ENCODE measurements around the gene SERPINB3.
"Not testable (repeated sequence)": the region's sequence is repeated elsewhere in the genome, so short reads cannot be mapped to it uniquely, and the experiment has no call there.

SERPINB3 gene

GRCh38 chr18:63646936-63647335 is 14.8 kb downstream of the SERPINB3 start:
- DNase-seq (ENCODE audit: low read depth, low spot score), result no peak

- DNase-seq (ENCODE audit: low read depth, low spot score), result not testable (repeated sequence)
Measured at GRCh38 chr18:63644694-63645093, 17.0 kb downstream of the SERPINB3 start.

DNA sequence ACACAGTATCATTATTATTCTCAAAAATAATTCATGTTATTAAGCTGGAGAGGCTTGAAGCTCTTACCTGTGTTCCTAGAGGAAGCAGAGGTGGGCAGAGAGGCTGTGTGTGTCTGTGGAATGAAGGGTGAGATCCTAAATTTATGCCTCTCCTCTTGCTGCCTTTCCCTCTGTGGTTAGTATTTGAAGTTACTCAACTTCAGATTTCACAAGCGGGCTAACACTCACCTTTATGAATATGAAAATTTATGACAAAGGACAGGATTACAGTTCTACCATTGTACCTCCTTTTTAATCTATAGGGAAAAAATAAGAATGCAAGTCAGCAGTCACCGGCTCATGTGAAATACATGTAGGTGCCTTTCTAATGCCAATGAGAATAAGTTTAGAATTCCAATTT is 17.6 kb downstream of the SERPINB3 start, which contains the start of gene SERPINB4:
TSS of gene SERPINB4 (minus strand) at position 115 of the 400 bp plus-strand sequence. CDS start 679 bp downstream, outside the sequence.
- not testable (repeated sequence) for DNase-seq (ENCODE audit: low read depth, low spot score)

DNA sequence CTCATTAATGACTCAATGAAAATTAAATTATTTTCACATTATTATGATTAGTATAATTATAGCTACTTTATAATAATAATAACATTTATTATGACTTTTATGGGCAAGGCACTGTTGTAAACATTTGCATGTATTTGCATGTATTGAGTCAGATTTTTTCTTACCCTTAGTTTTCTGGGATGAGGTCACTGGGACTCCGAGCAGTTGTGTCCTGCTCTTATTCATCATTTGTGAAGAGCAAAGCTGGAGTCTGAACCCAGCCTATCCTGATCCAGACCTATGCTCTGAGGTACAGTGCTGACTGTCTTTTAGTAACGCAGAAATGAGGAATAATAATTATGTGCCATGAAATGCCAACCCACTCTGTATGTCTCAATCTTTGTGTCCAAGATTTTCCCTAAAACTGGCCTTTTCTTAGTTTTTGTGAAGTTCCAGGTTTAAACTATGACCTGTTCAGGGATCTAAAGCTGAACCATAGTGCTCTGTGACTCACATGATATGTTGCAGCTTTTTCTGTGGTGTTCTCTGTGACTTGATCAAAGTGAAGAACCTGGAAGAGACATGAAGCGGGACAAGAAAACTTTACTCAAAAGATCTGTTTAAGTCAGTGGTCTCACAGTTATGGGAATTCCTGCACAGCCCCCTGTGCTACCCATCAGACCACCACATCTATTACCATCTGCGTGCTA is 18.9 kb downstream of the SERPINB3 start:
- DNase-seq (ENCODE audit: low read depth, low spot score), result not testable (repeated sequence)

- DNase-seq (ENCODE audit: low read depth, low spot score), result not testable (repeated sequence)
Measured at GRCh38 chr18:63641157-63641680, 20.5 kb downstream of the SERPINB3 start.

DNA sequence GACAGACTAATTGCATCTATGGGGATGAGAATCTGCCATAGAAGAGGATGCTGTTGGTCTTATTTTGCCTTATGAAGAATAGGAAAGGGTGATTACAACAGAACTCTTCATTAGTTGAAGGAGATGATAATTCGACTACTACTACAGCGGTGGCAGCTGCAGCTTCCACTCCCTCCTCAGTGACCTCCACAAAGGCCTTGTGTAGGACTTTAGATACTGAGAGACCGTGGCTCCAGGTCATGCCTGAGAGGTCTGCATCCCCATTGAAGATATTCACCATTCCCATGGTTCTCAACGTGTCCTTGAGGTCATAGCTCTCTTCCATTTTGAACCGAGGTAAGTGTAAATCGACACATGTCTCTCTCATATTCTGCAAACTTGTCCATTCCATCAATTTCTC is 24.0 kb downstream of the SERPINB3 start:
- no peak for DNase-seq (ENCODE audit: low read depth, low spot score)

- no peak for DNase-seq (ENCODE audit: low read depth, low spot score)
Measured at GRCh38 chr18:63627819-63628218, 33.9 kb downstream of the SERPINB3 start.

DNA sequence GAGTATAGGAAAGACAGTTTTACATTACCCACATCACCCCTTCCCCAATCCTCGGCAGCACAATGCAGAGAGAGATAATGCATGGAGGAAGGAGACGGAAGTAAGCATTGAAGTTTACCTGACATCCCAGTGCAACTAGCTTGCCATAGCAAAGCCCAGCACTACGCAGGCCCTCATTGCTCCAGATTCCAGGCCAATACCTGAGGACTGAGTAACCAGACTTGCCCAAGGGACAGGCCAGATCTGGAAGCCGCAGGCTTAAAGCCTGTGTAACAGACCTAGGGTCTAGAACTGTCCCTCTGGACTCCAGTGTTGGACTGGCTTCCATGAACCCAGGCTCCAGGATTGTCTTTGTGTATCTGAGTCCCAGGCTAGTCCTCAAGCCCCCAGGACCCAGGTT is 35.3 kb downstream of the SERPINB3 start:
- no peak for DNase-seq (ENCODE audit: low read depth, low spot score)

DNA sequence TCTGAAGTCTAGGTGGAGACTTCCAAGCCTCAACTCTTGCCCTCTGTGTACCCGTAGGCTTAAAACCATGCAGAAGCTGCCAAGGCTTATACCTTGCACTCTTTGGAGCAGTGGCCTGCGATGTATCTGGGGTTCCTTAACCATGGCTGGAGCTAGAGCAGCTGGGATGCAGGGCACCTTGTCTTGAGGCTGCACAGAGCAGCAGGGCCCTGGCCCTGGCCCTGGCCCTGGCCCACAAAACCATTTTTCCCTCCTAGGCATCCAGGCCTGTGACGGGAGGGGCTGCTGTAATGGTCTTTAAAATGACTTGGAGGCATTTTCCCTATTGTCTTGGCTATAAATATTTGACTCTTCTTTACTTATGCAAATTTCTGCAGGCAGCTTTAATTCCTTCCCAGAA is 36.8 kb downstream of the SERPINB3 start:
- DNase-seq (ENCODE audit: low read depth, low spot score), result no peak

DNA sequence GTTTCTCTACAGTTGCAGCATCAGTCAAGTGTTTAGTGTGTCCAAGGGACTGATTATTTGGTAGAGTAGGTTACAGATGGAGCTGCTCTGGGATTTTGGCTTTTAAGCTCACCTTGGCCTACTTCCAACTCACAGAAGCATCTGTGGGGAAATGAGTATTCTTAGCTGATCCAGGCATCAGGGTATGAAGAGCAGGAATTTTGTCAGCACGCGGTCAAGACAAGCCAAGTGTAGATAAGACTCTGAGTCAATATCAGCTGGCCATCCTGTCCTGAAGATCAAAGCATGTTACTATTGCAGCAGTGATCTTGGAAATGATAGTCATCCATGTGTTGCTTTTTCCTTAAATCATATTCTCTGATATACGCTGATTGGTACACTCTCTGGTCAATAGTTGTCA is 42.0 kb downstream of the SERPINB3 start:
- no peak for DNase-seq (ENCODE audit: low read depth, low spot score)

- DNase-seq (ENCODE audit: low read depth, low spot score), result no peak
Measured at GRCh38 chr18:63617915-63618234, 43.8 kb downstream of the SERPINB3 start.

GRCh38 chr18:63617049-63617914 is 44.4 kb downstream of the SERPINB3 start:
- DNase-seq (ENCODE audit: low read depth, low spot score), result no peak

- no peak for DNase-seq (ENCODE audit: low read depth, low spot score)
Measured at GRCh38 chr18:63613420-63613819, 48.3 kb downstream of the SERPINB3 start.

GRCh38 chr18:63606526-63606925 is 55.2 kb downstream of the SERPINB3 start:
- DNase-seq (ENCODE audit: low read depth, low spot score), result no peak

Data from iPS DF 19.7 (cell line).